ENCODE measurements around the gene CDKL2.

GRCh38 chr4:75678965-75679364 is 48.6 kb upstream of the CDKL2 start:
- TF ChIP-seq CTCF (IDR thresholded peaks at IDR 0.05) (no peak), POLR2A (IDR thresholded peaks at IDR 0.05) (no peak), POLR2AphosphoS5 (IDR thresholded peaks at IDR 0.05; ENCODE audit: insufficient read depth in 1 of 2, low read depth in 1 of 2) (no peak)

Measured in vagina (tissue), 2 donors.